ENCODE measurements around the gene ZNF729.
"Not testable (repeated sequence)": the region's sequence is repeated elsewhere in the genome, so short reads cannot be mapped to it uniquely, and the experiment has no call there.

The ZNF729 gene
- total RNA-seq, result 0 reads per million in 3 donors

DNA sequence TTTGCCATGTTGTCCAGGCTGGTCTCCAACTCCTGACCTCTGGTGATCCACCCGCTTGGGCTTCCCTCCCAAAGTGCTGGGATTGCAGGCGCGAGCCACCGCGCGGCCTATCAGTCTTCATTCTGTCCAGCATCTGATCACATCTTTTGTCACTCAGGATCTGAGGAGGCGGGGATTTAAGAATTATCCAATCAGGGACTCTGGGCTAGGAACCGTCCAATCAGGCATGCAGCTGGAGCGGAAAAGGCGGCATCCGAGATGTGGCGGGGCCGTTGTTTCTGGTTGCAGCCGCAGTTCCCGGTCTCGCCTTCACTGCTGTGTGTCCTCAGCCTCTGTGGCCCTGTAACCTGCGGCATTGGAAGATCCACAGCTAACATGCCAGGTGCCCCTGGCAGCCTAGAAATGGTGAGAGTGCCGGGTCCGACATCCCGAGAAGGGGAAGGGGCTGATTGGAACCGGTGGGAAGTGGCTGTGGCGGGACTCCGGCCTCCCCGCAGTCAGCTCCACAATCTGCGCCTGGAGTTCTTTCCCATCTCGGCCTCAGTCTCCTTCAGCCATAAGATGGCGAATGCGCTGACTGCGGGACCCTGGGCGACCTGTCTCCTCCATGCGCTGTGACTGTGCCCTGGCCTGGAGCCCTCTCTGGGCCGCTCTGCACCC, at the start of gene ZNF729:
Gene ZNF729 (plus strand): TSS at position 291 of the 660 bp plus-strand sequence. CDS start 85 bp downstream, at position 376.
- Histone ChIP-seq H3K27me3 (replicated peaks; ENCODE audit: control insufficient read depth, insufficient read depth, low read length, poor library complexity, severe bottlenecking) (no peaks in the 10 kb centered on the region), H3K27ac (ENCODE audit: insufficient read depth, low read length, poor library complexity, severe bottlenecking) (no peak within 1 kb of the TSS), H3K36me3 (ENCODE audit: control insufficient read depth, insufficient read depth, low read length) (no peaks in the 10 kb centered on the region), H3K4me3 (ENCODE audit: insufficient read depth, low read depth, low read length, poor library complexity, severe bottlenecking) (no peak within 1 kb of the TSS), H3K4me1 (ENCODE audit: control insufficient read depth, insufficient read depth, low read length, poor library complexity, severe bottlenecking) (no peaks in the 10 kb centered on the region), H3K9me3 (ENCODE audit: control insufficient read depth, low read length) (no peaks in the 10 kb centered on the region)
- no peak for DNase-seq

DNA sequence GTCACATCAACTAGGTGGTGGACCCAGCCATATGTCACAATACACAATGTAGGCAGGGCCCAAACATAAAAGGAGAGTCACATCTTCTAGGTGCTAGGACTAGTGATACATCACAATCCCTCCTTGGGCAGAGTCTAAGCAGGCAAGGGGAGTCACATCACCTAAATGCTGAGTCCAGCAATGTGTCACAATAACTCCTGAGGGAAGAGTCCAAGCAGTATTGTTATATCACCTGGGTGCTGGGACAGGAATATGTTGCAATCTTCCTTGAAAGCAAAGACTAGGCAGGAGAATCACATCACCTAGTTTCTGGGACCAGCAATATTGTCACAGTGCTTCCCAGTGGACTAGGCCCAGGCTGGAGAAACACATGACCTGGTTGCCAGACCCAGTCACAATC, 29.4 kb upstream of the ZNF729 start:
- H3K27me3 ChIP-seq (replicated peaks; ENCODE audit: control insufficient read depth, insufficient read depth, low read length, poor library complexity, severe bottlenecking), result no peaks in the 10 kb centered on the region
- H3K4me1 ChIP-seq (ENCODE audit: control insufficient read depth, insufficient read depth, low read length, poor library complexity, severe bottlenecking), result no peaks in the 10 kb centered on the region
- DNase-seq, result no peak
- H3K9me3 ChIP-seq (ENCODE audit: control insufficient read depth, low read length), result no peaks in the 10 kb centered on the region
- no peak overlapping the region for H3K27ac ChIP-seq (ENCODE audit: insufficient read depth, low read length, poor library complexity, severe bottlenecking)
- H3K4me3 ChIP-seq (ENCODE audit: insufficient read depth, low read depth, low read length, poor library complexity, severe bottlenecking), result no peak overlapping the region
- no peaks in the 10 kb centered on the region for H3K36me3 ChIP-seq (ENCODE audit: control insufficient read depth, insufficient read depth, low read length)

DNA sequence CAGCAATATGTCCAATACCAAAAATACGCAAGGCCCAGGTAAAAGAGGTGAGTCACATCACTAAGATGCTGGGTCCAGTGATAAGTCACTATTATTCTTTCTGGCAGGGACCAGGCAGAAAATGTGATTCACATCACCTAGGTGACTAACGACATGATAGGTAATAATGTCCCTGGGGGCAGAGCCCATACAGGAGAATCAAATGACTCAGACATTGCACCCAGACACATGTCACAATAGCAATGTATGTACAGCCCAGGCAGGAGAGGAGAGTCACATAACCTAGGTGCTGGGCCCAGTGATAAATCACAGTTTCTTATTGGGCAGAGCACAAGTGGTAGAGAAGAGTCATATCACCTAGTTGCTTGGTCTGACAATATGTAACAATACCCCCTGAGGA, 28.9 kb upstream of the ZNF729 start:
- Histone ChIP-seq H3K36me3 (ENCODE audit: control insufficient read depth, insufficient read depth, low read length) (no peaks in the 10 kb centered on the region), H3K9me3 (ENCODE audit: control insufficient read depth, low read length) (no peaks in the 10 kb centered on the region), H3K4me3 (ENCODE audit: insufficient read depth, low read depth, low read length, poor library complexity, severe bottlenecking) (no peak overlapping the region), H3K27ac (ENCODE audit: insufficient read depth, low read length, poor library complexity, severe bottlenecking) (no peak overlapping the region), H3K4me1 (ENCODE audit: control insufficient read depth, insufficient read depth, low read length, poor library complexity, severe bottlenecking) (no peaks in the 10 kb centered on the region), H3K27me3 (replicated peaks; ENCODE audit: control insufficient read depth, insufficient read depth, low read length, poor library complexity, severe bottlenecking) (no peaks in the 10 kb centered on the region)
- DNase-seq, result no peak

- Histone ChIP-seq H3K4me1 (ENCODE audit: control insufficient read depth, insufficient read depth, low read length, poor library complexity, severe bottlenecking) (no peaks in the 10 kb centered on the region), H3K27me3 (replicated peaks; ENCODE audit: control insufficient read depth, insufficient read depth, low read length, poor library complexity, severe bottlenecking) (no peaks in the 10 kb centered on the region), H3K27ac (ENCODE audit: insufficient read depth, low read length, poor library complexity, severe bottlenecking) (no peak overlapping the region), H3K9me3 (ENCODE audit: control insufficient read depth, low read length) (no peaks in the 10 kb centered on the region), H3K4me3 (ENCODE audit: insufficient read depth, low read depth, low read length, poor library complexity, severe bottlenecking) (no peak overlapping the region), H3K36me3 (ENCODE audit: control insufficient read depth, insufficient read depth, low read length) (no peaks in the 10 kb centered on the region)
- DNase-seq, result no peak
These were observed 28.3 kb upstream of the ZNF729 start for GRCh38 chr19:22257916-22258315.

- H3K4me3 ChIP-seq (ENCODE audit: insufficient read depth, low read depth, low read length, poor library complexity, severe bottlenecking), result no peak overlapping the region
- no peak overlapping the region for H3K27ac ChIP-seq (ENCODE audit: insufficient read depth, low read length, poor library complexity, severe bottlenecking)
- H3K36me3 ChIP-seq (ENCODE audit: control insufficient read depth, insufficient read depth, low read length), result no peaks in the 10 kb centered on the region
- no peaks in the 10 kb centered on the region for H3K4me1 ChIP-seq (ENCODE audit: control insufficient read depth, insufficient read depth, low read length, poor library complexity, severe bottlenecking)
- DNase-seq, result no peak
- H3K9me3 ChIP-seq (ENCODE audit: control insufficient read depth, low read length), result no peaks in the 10 kb centered on the region
- no peaks in the 10 kb centered on the region for H3K27me3 ChIP-seq (replicated peaks; ENCODE audit: control insufficient read depth, insufficient read depth, low read length, poor library complexity, severe bottlenecking)
These were observed 25.7 kb upstream of the ZNF729 start for GRCh38 chr19:22260499-22260898.

DNA sequence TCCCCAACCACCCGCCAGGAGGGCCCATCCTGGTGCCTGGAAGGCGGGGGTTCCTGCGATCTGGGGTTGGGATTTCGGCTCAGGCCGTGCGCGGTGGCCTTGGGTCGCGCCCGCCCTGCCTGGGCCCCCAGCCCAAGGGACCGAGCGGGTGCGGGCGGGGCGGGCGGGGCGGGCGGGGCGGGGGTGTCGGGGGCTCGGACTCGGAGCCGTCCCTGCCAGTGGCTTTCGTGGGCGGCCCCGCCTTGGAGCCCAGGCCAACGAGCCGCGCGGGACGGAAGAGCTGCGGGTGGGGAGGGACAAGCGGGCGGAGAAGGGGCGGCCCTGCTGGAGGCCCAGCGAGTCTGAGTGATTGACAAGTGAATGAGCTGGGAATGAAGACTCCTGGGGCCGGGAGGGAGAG, 24.6 kb upstream of the ZNF729 start:
- no peak overlapping the region for H3K4me3 ChIP-seq (ENCODE audit: insufficient read depth, low read depth, low read length, poor library complexity, severe bottlenecking)
- no peaks in the 10 kb centered on the region for H3K27me3 ChIP-seq (replicated peaks; ENCODE audit: control insufficient read depth, insufficient read depth, low read length, poor library complexity, severe bottlenecking)
- DNase-seq, result no peak
- H3K4me1 ChIP-seq (ENCODE audit: control insufficient read depth, insufficient read depth, low read length, poor library complexity, severe bottlenecking), result no peaks in the 10 kb centered on the region
- H3K27ac ChIP-seq (ENCODE audit: insufficient read depth, low read length, poor library complexity, severe bottlenecking), result no peak overlapping the region
- no peaks in the 10 kb centered on the region for H3K36me3 ChIP-seq (ENCODE audit: control insufficient read depth, insufficient read depth, low read length)
- no peaks in the 10 kb centered on the region for H3K9me3 ChIP-seq (ENCODE audit: control insufficient read depth, low read length)

- Histone ChIP-seq H3K27me3 (replicated peaks; ENCODE audit: control insufficient read depth, insufficient read depth, low read length, poor library complexity, severe bottlenecking) (no peaks in the 10 kb centered on the region), H3K9me3 (ENCODE audit: control insufficient read depth, low read length) (peaks cover 3% of the 10 kb centered on the region), H3K4me1 (ENCODE audit: control insufficient read depth, insufficient read depth, low read length, poor library complexity, severe bottlenecking) (no peaks in the 10 kb centered on the region), H3K36me3 (ENCODE audit: control insufficient read depth, insufficient read depth, low read length) (no peaks in the 10 kb centered on the region), H3K27ac (ENCODE audit: insufficient read depth, low read length, poor library complexity, severe bottlenecking) (no peak overlapping the region), H3K4me3 (ENCODE audit: insufficient read depth, low read depth, low read length, poor library complexity, severe bottlenecking) (no peak overlapping the region)
- DNase-seq, result no peak
These were observed 23.1 kb upstream of the ZNF729 start for GRCh38 chr19:22263121-22263520.

- not testable (repeated sequence) for H3K4me3 ChIP-seq (ENCODE audit: insufficient read depth, low read depth, low read length, poor library complexity, severe bottlenecking); H3K27me3 ChIP-seq (replicated peaks; ENCODE audit: control insufficient read depth, insufficient read depth, low read length, poor library complexity, severe bottlenecking); H3K36me3 ChIP-seq (ENCODE audit: control insufficient read depth, insufficient read depth, low read length); H3K27ac ChIP-seq (ENCODE audit: insufficient read depth, low read length, poor library complexity, severe bottlenecking); H3K9me3 ChIP-seq (ENCODE audit: control insufficient read depth, low read length); DNase-seq; H3K4me1 ChIP-seq (ENCODE audit: control insufficient read depth, insufficient read depth, low read length, poor library complexity, severe bottlenecking)
These were observed 35.3 kb downstream of the ZNF729 start for GRCh38 chr19:22321554-22321953.

DNA sequence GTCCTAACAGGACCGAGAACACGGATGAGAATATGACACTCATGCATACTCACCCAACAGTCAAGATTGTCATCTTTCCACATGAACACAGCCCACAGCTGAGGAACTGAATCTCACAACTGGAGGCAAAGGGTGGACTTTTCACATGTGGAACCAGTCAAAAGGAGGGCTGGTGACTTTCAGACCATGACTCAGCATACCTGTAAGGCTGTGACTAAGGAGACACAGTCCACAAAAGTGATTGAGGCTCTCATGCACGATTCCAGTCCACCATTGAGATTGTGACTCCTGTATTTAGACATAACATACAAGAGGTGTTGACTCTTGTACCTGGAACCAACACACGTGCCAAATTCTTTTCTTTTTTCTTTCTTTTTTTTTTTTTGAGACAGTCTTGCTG, 40.0 kb downstream of the ZNF729 start:
- Histone ChIP-seq H3K27ac (ENCODE audit: insufficient read depth, low read length, poor library complexity, severe bottlenecking) (no peak overlapping the region), H3K4me1 (ENCODE audit: control insufficient read depth, insufficient read depth, low read length, poor library complexity, severe bottlenecking) (no peaks in the 10 kb centered on the region), H3K4me3 (ENCODE audit: insufficient read depth, low read depth, low read length, poor library complexity, severe bottlenecking) (no peak overlapping the region), H3K27me3 (replicated peaks; ENCODE audit: control insufficient read depth, insufficient read depth, low read length, poor library complexity, severe bottlenecking) (no peaks in the 10 kb centered on the region), H3K36me3 (ENCODE audit: control insufficient read depth, insufficient read depth, low read length) (no peaks in the 10 kb centered on the region), H3K9me3 (ENCODE audit: control insufficient read depth, low read length) (no peaks in the 10 kb centered on the region)
- DNase-seq, result no peak

DNA sequence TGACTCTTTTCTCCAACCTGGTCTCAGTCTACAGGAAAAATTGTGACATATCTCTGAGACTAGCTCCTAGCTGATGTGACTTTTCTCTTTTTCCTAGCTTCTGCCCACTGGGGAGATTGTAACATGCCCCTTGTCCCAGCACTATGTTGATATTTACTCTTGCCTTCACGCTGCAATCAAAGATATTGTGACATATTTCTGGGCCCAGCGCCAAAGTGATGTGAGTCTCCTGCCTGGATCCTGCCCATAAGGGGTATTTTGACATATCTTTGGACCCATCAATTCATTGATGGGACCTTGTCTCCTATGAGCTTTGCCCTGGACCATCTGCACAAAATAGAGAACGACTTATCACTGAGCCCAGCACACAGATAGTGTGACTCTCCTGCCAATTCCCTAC, 41.1 kb downstream of the ZNF729 start:
- Histone ChIP-seq H3K27me3 (replicated peaks; ENCODE audit: control insufficient read depth, insufficient read depth, low read length, poor library complexity, severe bottlenecking) (no peaks in the 10 kb centered on the region), H3K9me3 (ENCODE audit: control insufficient read depth, low read length) (no peaks in the 10 kb centered on the region)

More for the DNA sequence above, 41.1 kb downstream of the ZNF729 start:
- Histone ChIP-seq H3K27ac (ENCODE audit: insufficient read depth, low read length, poor library complexity, severe bottlenecking) (no peak overlapping the region), H3K4me1 (ENCODE audit: control insufficient read depth, insufficient read depth, low read length, poor library complexity, severe bottlenecking) (no peaks in the 10 kb centered on the region), H3K4me3 (ENCODE audit: insufficient read depth, low read depth, low read length, poor library complexity, severe bottlenecking) (no peak overlapping the region), H3K36me3 (ENCODE audit: control insufficient read depth, insufficient read depth, low read length) (no peaks in the 10 kb centered on the region)
- DNase-seq, result no peak
